Measurements from ENCODE around the gene MCM3.

Gene MCM3

GRCh38 chr6:52243282-52243893 is 41.2 kb downstream of the MCM3 start (continued):
- TF ChIP-seq ZBTB10 (tag by site-specific recombination; IDR thresholded peaks at IDR 0.05) (no peak), ZNF138 (tag by site-specific recombination; IDR thresholded peaks at IDR 0.05; ENCODE audit: borderline replicate concordance) (no peak), ZNF433 (tag by site-specific recombination; IDR thresholded peaks at IDR 0.05; ENCODE audit: low read depth) (no peak), ZNF664 (tag by site-specific recombination; IDR thresholded peaks at IDR 0.05) (no peak), ZNF677 (tag by site-specific recombination; IDR thresholded peaks at IDR 0.05) (no peak), ZNF660 (tag by site-specific recombination; IDR thresholded peaks at IDR 0.05) (peak; percentile 77; the same call in 1 of the 2 replicates), ZNF112 (tag by site-specific recombination; IDR thresholded peaks at IDR 0.05) (no peak), ZNF155 (tag by site-specific recombination; IDR thresholded peaks at IDR 0.05) (no peak), ZNF214 (tag by site-specific recombination; IDR thresholded peaks at IDR 0.05; ENCODE audit: borderline replicate concordance) (no peak; the same call in 1 of the 2 replicates), ELK4 (IDR thresholded peaks at IDR 0.05; ENCODE audit: borderline replicate concordance, low read depth, low read length) (no peak), ZSCAN5A (tag by site-specific recombination; IDR thresholded peaks at IDR 0.05) (no peak), ZNF221 (tag by site-specific recombination; IDR thresholded peaks at IDR 0.05; ENCODE audit: borderline replicate concordance) (peak; percentile 67; the same call in 1 of the 2 replicates), ZNF362 (tag by site-specific recombination; IDR thresholded peaks at IDR 0.05) (0 out of 2 replicates have a peak, but pooled peaks have one; percentile 20), ATF2 (tag by site-specific recombination; IDR thresholded peaks at IDR 0.05; ENCODE audit: low read depth) (peak; percentile 76), ZNF133 (tag by site-specific recombination; IDR thresholded peaks at IDR 0.05) (no peak), REPIN1 (tag by site-specific recombination; IDR thresholded peaks at IDR 0.05; ENCODE audit: low read depth) (no peak), RBAK (tag by site-specific recombination; IDR thresholded peaks at IDR 0.05) (no peak), ZNF785 (tag by site-specific recombination; IDR thresholded peaks at IDR 0.05) (no peak), ZNF488 (tag by site-specific recombination; IDR thresholded peaks at IDR 0.05) (no peak), ZNF76 (tag by site-specific recombination; IDR thresholded peaks at IDR 0.05; ENCODE audit: borderline replicate concordance, low read depth) (peak; percentile 42; the same call in 1 of the 2 replicates), ZNF654 (tag by site-specific recombination; IDR thresholded peaks at IDR 0.05; ENCODE audit: low read depth) (peak; percentile 14; the same call in 1 of the 2 replicates), ZNF449 (tag by site-specific recombination; IDR thresholded peaks at IDR 0.05) (peak; percentile 99), ZNF248 (tag by site-specific recombination; IDR thresholded peaks at IDR 0.05) (no peak), ZBTB7A (tag by site-specific recombination; IDR thresholded peaks at IDR 0.05; ENCODE audit: low read depth) (no peak), ZFP69B (tag by site-specific recombination; IDR thresholded peaks at IDR 0.05) (peak; percentile 89), ZNF645 (tag by site-specific recombination; IDR thresholded peaks at IDR 0.05) (no peak), ZBTB48 (tag by site-specific recombination; IDR thresholded peaks at IDR 0.05) (peak; percentile 92), YY1 (tag by site-specific recombination; IDR thresholded peaks at IDR 0.05) (peak; percentile 18; the same call in 1 of the 2 replicates)
